ENCODE results near the gene GPR6. TPM values are rescaled to one million over a fixed set of nuclear protein-coding genes. Genes with fewer than 3 reads are reported as not detected.

The GPR6 gene
- total RNA-seq (2013) = not detected
- polyA plus RNA-seq (not detected), polyA minus RNA-seq (not detected in 2 replicates), total RNA-seq (0 to 0.86 (median 0) reads per million in 11 experiments)

- intact Hi-C loops (cut with micrococcal nuclease) = no loop called here
- Mint-ChIP-seq H3K4me1 (no peaks in the 10 kb centered on the region), H3K36me3 (peaks cover 0 to 2% of the 10 kb centered on the region in 2 donors), H3K27me3 (ENCODE audit: low read depth in 3 of 3) (peaks cover 44 to 66% (median 51%) of the 10 kb centered on the region in 3 donors), H3K9me3 (peaks cover 0 to 19% (median 5%) of the 10 kb centered on the region in 7 donors), H3K4me3 (peak within 1 kb of the TSS in 1 of 2 donors; percentile 79), H3K27ac (no peak within 1 kb of the TSS)
- no peak for TF ChIP-seq CTCF (IDR thresholded peaks at IDR 0.05)
- Histone ChIP-seq H3K4me1 (ENCODE audit: control insufficient read depth in 1 of 2, insufficient read depth in 2 of 2, low read length in 2 of 2) (no peaks in the 10 kb centered on the region), H3K79me2 (ENCODE audit: insufficient read depth, low read length) (no peaks in the 10 kb centered on the region), H2AFZ (ENCODE audit: insufficient read depth, low read depth, low read length, poor library complexity, severe bottlenecking) (no peak within 1 kb of the TSS), H3K27me3 (ENCODE audit: control insufficient read depth in 2 of 2, insufficient read depth in 2 of 2, low read length in 2 of 2) (peaks cover 33 to 53% of the 10 kb centered on the region in 2 donors), H3K27ac (ENCODE audit: low read depth in 1 of 2, low read length in 2 of 2) (no peak within 1 kb of the TSS), H3K4me2 (replicated peaks; ENCODE audit: extremely low read depth, low read length, poor library complexity, severe bottlenecking) (no peak within 1 kb of the TSS), H4K20me1 (ENCODE audit: insufficient read depth, low read length) (no peaks in the 10 kb centered on the region), H3K4me3 (replicated peaks in 1 of 3; ENCODE audit: low read depth in 2 of 3, low read length in 3 of 3) (no peak within 1 kb of the TSS), H3K9me3 (replicated peaks in 1 of 2; ENCODE audit: control insufficient read depth in 1 of 2, insufficient read depth in 1 of 2, low read length in 2 of 2) (peaks cover 0 to 7% of the 10 kb centered on the region in 2 donors), H3K9ac (ENCODE audit: insufficient read depth, low read length, poor library complexity, severe bottlenecking) (no peak within 1 kb of the TSS), H3K36me3 (replicated peaks in 1 of 2; ENCODE audit: control insufficient read depth in 1 of 2, insufficient read depth in 2 of 2, low read length in 2 of 2) (no peaks in the 10 kb centered on the region)
- 4% methylated on average over 41 of the region's 50 CpGs for WGBS (ENCODE audit: insufficient coverage)
- peak; percentile 22 to 30 (median 25) for DNase-seq
Observed at GRCh38 chr6:109978174-109979032, at the start of gene GPR6. Gene GPR6, plus strand, starts transcription at chr6:109978311. Its CDS starts 802 bp downstream, at chr6:109979113.

GRCh38 chr6:109934293-109934692 is 43.8 kb upstream of the GPR6 start:
- Histone ChIP-seq H3K79me2 (ENCODE audit: insufficient read depth, low read length) (no peaks in the 10 kb centered on the region), H3K4me1 (ENCODE audit: control insufficient read depth in 1 of 2, insufficient read depth in 2 of 2, low read length in 2 of 2) (no peaks in the 10 kb centered on the region), H3K9me3 (replicated peaks in 1 of 2; ENCODE audit: control insufficient read depth in 1 of 2, insufficient read depth in 1 of 2, low read length in 2 of 2) (peaks cover 14% of the 10 kb centered on the region in 2 donors), H3K4me2 (replicated peaks; ENCODE audit: extremely low read depth, low read length, poor library complexity, severe bottlenecking) (no peak overlapping the region), H3K27me3 (ENCODE audit: control insufficient read depth in 2 of 2, insufficient read depth in 2 of 2, low read length in 2 of 2) (no peaks in the 10 kb centered on the region), H3K27ac (ENCODE audit: low read depth in 1 of 2, low read length in 2 of 2) (no peak overlapping the region), H2AFZ (ENCODE audit: insufficient read depth, low read depth, low read length, poor library complexity, severe bottlenecking) (no peak overlapping the region), H3K9ac (ENCODE audit: insufficient read depth, low read length, poor library complexity, severe bottlenecking) (no peak overlapping the region), H3K36me3 (replicated peaks in 1 of 2; ENCODE audit: control insufficient read depth in 1 of 2, insufficient read depth in 2 of 2, low read length in 2 of 2) (no peaks in the 10 kb centered on the region), H3K4me3 (replicated peaks in 1 of 3; ENCODE audit: low read depth in 2 of 3, low read length in 3 of 3) (no peak overlapping the region), H4K20me1 (ENCODE audit: insufficient read depth, low read length) (no peaks in the 10 kb centered on the region)
- no peak for DNase-seq
- 100% methylated on average over 3 of the region's 8 CpGs for WGBS (ENCODE audit: insufficient coverage)
- no peak for TF ChIP-seq CTCF (IDR thresholded peaks at IDR 0.05)
- H3K4me3 Mint-ChIP-seq = no peak overlapping the region
- no peak overlapping the region for H3K27ac Mint-ChIP-seq
- no peaks in the 10 kb centered on the region for H3K4me1 Mint-ChIP-seq
- H3K36me3 Mint-ChIP-seq = peaks cover 0 to 2% of the 10 kb centered on the region in 2 donors
- H3K27me3 Mint-ChIP-seq (ENCODE audit: low read depth in 3 of 3) = peaks cover 0 to 2% (median 2%) of the 10 kb centered on the region in 3 donors
- intact Hi-C loops (cut with micrococcal nuclease) = no loop called here
- peaks cover 6 to 17% (median 13%) of the 10 kb centered on the region in 7 donors for H3K9me3 Mint-ChIP-seq

Data from CD14-positive monocyte (primary cell).